Omental fat pad (tissue), 4 donors: ENCODE measurements around the gene CTU2. TPM values are rescaled to one million over a fixed set of nuclear protein-coding genes. Genes with fewer than 3 reads are reported as not detected.

Experiments used
- ATAC-seq: fragments of 150-250 bp; one replicate; pipeline ENCODE4 v1.9.1; 2016; ENCODE audit warnings: mild to moderate bottlenecking, moderate library complexity; ENCODE audit not compliant: low FRiP score
- DNase-seq: peaks from one replicate; pipeline ENCODE4 v3.0.0-alpha.2; 2019; ENCODE audit warnings: low spot score
- CTCF ChIP-seq, 3 donors: fragments of 450-650 bp; IDR thresholded peaks; one replicate each; pipeline ENCODE4 v1.5.1; 2016 to 2017; ENCODE audit warnings: antibody characterized with exemption in 3 of 3, mild to moderate bottlenecking in 3 of 3, moderate library complexity in 2 of 3
- total RNA-seq, 4 donors: library from RNA; depleted of rRNA; stranded (reverse); fragments of >200 nt; gene quantifications; one replicate each; pipeline ENCODE4 v1.1.0, GENCODE V29; 2016

Gene CTU2
- total RNA-seq, 4 donors from 2014 or later, result 6.8 to 23.7 (median 10.2) TPM

- ATAC-seq (no peak), DNase-seq (no peak)
- no peak for TF ChIP-seq CTCF (IDR thresholded peaks at IDR 0.05)
Measured at GRCh38 chr16:88758227-88758943, 52.1 kb downstream of the CTU2 start.

GRCh38 chr16:88758944-88759244, 52.6 kb downstream of the CTU2 start:
- ATAC-seq, result no peak
- no peak for TF ChIP-seq CTCF (IDR thresholded peaks at IDR 0.05)
- no peak for DNase-seq

- ATAC-seq, result peak; percentile 48
- DNase-seq, result no peak
- TF ChIP-seq CTCF (IDR thresholded peaks at IDR 0.05), result no peak
Measured at GRCh38 chr16:88759245-88759975, 53.1 kb downstream of the CTU2 start.

- TF ChIP-seq CTCF (IDR thresholded peaks at IDR 0.05), result no peak
- ATAC-seq (no peak), DNase-seq (no peak)
Measured at GRCh38 chr16:88759976-88760350, 53.7 kb downstream of the CTU2 start.

GRCh38 chr16:88760424-88761142, 54.3 kb downstream of the CTU2 start:
- DNase-seq, result no peak
- no peak for ATAC-seq
- no peak for TF ChIP-seq CTCF (IDR thresholded peaks at IDR 0.05)

GRCh38 chr16:88761143-88761534, 54.8 kb downstream of the CTU2 start:
- ATAC-seq, result no peak
- no peak for TF ChIP-seq CTCF (IDR thresholded peaks at IDR 0.05)

More at GRCh38 chr16:88761143-88761534, 54.8 kb downstream of the CTU2 start:
- DNase-seq, result no peak
